DMS153 (cell line): ENCODE measurements around the gene SEC16A.
"Not testable (repeated sequence)": the region's sequence is repeated elsewhere in the genome, so short reads cannot be mapped to it uniquely, and the experiment has no call there.

Experiments used
- DNase-seq: peaks from one replicate; lab custom pipeline; 2025; lab: John Stamatoyannopoulos, UW

Gene SEC16A

GRCh38 chr9:136439481-136440408, 43.1 kb downstream of the SEC16A start, which contains the start of gene INPP5E:
Gene INPP5E (minus strand): TSS chr9:136439845. CDS start chr9:136439419, 426 bp downstream.
- DNase-seq: peak; percentile 6

GRCh38 chr9:136438548-136439480, 44.0 kb downstream of the SEC16A start:
- no peak for DNase-seq

GRCh38 chr9:136437839-136438547, 44.8 kb downstream of the SEC16A start:
- no peak for DNase-seq

GRCh38 chr9:136437430-136437829, 45.4 kb downstream of the SEC16A start:
- DNase-seq: no peak

GRCh38 chr9:136436055-136436634, 46.7 kb downstream of the SEC16A start:
- no peak for DNase-seq

- no peak for DNase-seq
Measured at GRCh38 chr9:136434580-136435169, 48.2 kb downstream of the SEC16A start.

- no peak for DNase-seq
Measured at GRCh38 chr9:136433849-136434579, 48.8 kb downstream of the SEC16A start.

GRCh38 chr9:136433043-136433715, 49.7 kb downstream of the SEC16A start:
- no peak for DNase-seq

GRCh38 chr9:136432591-136432990, 50.2 kb downstream of the SEC16A start:
- DNase-seq: no peak

GRCh38 chr9:136431782-136432350, 51.0 kb downstream of the SEC16A start:
- no peak for DNase-seq

GRCh38 chr9:136430588-136431234, 52.1 kb downstream of the SEC16A start:
- DNase-seq: no peak

GRCh38 chr9:136429683-136430491, 53.0 kb downstream of the SEC16A start:
- no peak for DNase-seq

- DNase-seq: no peak
Measured at GRCh38 chr9:136429075-136429628, 53.7 kb downstream of the SEC16A start.

- no peak for DNase-seq
Measured at GRCh38 chr9:136426787-136427186, 56.1 kb downstream of the SEC16A start.

- not testable (repeated sequence) for DNase-seq
Measured at GRCh38 chr9:136425367-136425766, 57.5 kb downstream of the SEC16A start.

GRCh38 chr9:136424750-136425362, 58.0 kb downstream of the SEC16A start:
- DNase-seq: no peak

- no peak for DNase-seq
Measured at GRCh38 chr9:136423432-136424146, 59.3 kb downstream of the SEC16A start.
